ENCODE measurements around the gene PTGDR2. TPM values are rescaled to one million over a fixed set of nuclear protein-coding genes. Genes with fewer than 3 reads are reported as not detected.

Gene PTGDR2
- total and polyA plus RNA-seq, 2 experiments from 2014 or later, result 0.06 TPM; not detected in 1

DNA sequence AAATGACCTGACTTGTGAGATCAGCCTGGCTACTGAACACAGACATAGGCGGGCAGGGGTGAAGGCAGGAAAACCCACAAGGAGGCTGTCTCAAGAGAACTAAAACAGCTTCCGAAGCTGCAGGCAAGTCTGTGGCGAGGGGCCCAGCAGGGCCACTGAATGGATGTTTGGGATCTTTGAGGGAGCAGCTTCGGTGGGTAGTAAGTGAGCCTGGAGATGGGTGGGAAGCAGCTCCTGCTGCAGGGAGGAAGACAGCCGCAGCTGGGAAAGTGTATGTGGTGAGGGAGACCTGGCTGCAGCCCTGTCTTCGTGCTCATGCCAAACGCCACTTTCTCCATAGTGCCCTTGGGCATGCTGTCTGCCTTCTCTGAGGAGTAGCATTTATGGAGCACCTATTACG, 10.4 kb downstream of the PTGDR2 start:
- in situ Hi-C loops (cut with MboI), result no loop called here
- Histone ChIP-seq H2AFZ (no peak overlapping the region), H3K36me3 (ENCODE audit: low read depth) (no peaks in the 10 kb centered on the region), H3K27ac (no peak overlapping the region), H4K20me1 (ENCODE audit: insufficient read depth) (no peaks in the 10 kb centered on the region), H3K9me2 (ENCODE audit: insufficient read depth) (no peaks in the 10 kb centered on the region), H3K4me1 (ENCODE audit: insufficient read depth) (peaks cover 33% of the 10 kb centered on the region), H3K9me3 (ENCODE audit: low read depth) (no peaks in the 10 kb centered on the region), H3K4me3 (no peak overlapping the region), H3K9ac (0 out of 2 replicates have a peak overlapping the region, but pooled peaks have one; percentile 88), H3K4me2 (ENCODE audit: unreplicated experiment) (no peak overlapping the region), H3F3A (ENCODE audit: insufficient read depth) (peaks cover 6% of the 10 kb centered on the region; the same call in 1 of the 2 replicates), H3K79me2 (ENCODE audit: insufficient read depth) (peaks cover 53% of the 10 kb centered on the region), H3K27me3 (replicated peaks; ENCODE audit: insufficient read depth) (no peaks in the 10 kb centered on the region)
- no peak for TF ChIP-seq EZH2 (IDR thresholded peaks at IDR 0.05; ENCODE audit: insufficient read depth, poor library complexity, severe bottlenecking)
- DNase-seq, result no peak
- 82 to 83% methylated on average over 8 of the region's 8 CpGs for WGBS, 2 experiments (ENCODE audit: low coverage in 1 of 2, low lambda C conversion rate in 2 of 2, missing lambda C conversion rate in 2 of 2)

DNA sequence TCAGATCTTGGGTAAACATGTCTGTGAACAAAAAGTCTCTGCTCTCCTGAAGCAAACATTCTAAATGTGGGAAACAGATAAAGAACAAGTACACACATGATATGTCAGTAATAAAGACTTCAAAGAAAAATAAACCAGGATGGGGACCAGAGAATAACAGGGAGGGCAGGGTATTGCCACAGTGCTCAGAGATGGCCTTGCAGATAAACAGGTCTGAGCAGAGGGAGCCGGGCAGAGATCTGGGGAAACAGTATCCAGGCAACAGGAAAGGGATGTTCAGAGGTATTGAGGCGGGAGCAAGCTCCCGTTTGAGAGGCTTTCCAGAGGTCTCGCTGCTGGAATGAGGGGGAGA, 10.9 kb downstream of the PTGDR2 start:
- Histone ChIP-seq H3K27ac (no peak overlapping the region), H3K4me2 (ENCODE audit: unreplicated experiment) (peak overlapping the region; percentile 61), H3K9ac (0 out of 2 replicates have a peak overlapping the region, but pooled peaks have one; percentile 88), H3F3A (ENCODE audit: insufficient read depth) (peaks cover 6% of the 10 kb centered on the region; the same call in 1 of the 2 replicates), H3K9me2 (ENCODE audit: insufficient read depth) (no peaks in the 10 kb centered on the region), H4K20me1 (ENCODE audit: insufficient read depth) (no peaks in the 10 kb centered on the region), H3K36me3 (ENCODE audit: low read depth) (no peaks in the 10 kb centered on the region), H3K9me3 (ENCODE audit: low read depth) (no peaks in the 10 kb centered on the region), H3K79me2 (ENCODE audit: insufficient read depth) (peaks cover 53% of the 10 kb centered on the region), H3K27me3 (replicated peaks; ENCODE audit: insufficient read depth) (no peaks in the 10 kb centered on the region), H3K4me1 (ENCODE audit: insufficient read depth) (peaks cover 35% of the 10 kb centered on the region), H2AFZ (no peak overlapping the region), H3K4me3 (peak overlapping the region; percentile 87; the same call in 1 of the 2 replicates)
- no peak for DNase-seq
- in situ Hi-C loops (cut with MboI), result no loop called here
- WGBS, 2 experiments (ENCODE audit: low coverage in 1 of 2, low lambda C conversion rate in 2 of 2, missing lambda C conversion rate in 2 of 2), result 31 to 40% methylated on average over 4 of the region's 4 CpGs
- TF ChIP-seq EZH2 (IDR thresholded peaks at IDR 0.05; ENCODE audit: insufficient read depth, poor library complexity, severe bottlenecking), result no peak
- TF ChIP-seq EZH2phosphoT487 (IDR thresholded peaks at IDR 0.05; ENCODE audit: insufficient read depth, low read depth), result no peak

DNA sequence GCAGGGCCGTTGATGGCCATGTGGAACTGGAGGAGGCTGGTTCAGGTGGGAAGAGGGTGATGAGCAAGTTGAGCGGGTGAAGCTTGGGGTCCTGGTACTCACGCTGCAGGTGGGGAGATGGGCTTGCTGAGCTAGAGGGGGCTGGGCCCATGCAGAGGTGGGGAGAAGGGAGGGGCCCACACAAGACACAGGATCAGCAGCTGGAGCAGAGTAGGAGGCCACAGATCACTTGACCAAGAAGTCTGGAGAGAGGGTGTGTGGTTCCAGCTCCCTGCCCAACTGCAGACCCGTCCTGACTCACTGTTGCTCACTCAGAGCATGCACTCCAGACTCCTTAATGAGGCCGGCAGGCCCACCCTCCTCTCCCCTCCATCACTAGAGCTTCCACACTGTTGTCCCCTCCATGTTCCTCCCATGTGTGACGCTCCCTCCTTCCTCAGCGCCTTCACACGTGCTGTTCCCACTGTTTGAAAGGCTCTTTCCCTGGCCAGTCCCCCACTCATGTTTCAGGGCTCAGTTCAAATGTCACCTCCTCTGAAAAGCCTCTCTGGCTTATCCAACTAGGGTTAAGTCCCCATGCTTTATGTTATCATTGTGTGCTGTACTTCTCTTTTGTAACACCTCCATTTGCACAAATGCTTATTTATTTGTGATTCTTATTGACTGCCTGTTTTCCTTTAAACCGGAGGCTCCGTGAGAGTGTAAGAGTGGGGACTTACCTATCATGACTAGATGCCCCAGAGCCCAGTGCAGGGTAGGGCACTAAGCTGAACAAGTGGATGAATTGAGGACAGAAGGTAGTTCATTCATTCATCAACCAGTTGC, 11.5 kb downstream of the PTGDR2 start:
- Histone ChIP-seq H3K9ac (peak overlapping the region; percentile 88), H3K27me3 (replicated peaks; ENCODE audit: insufficient read depth) (no peaks in the 10 kb centered on the region), H4K20me1 (ENCODE audit: insufficient read depth) (no peaks in the 10 kb centered on the region), H3K9me3 (ENCODE audit: low read depth) (no peaks in the 10 kb centered on the region), H2AFZ (no peak overlapping the region), H3K9me2 (ENCODE audit: insufficient read depth) (no peaks in the 10 kb centered on the region), H3K36me3 (ENCODE audit: low read depth) (no peaks in the 10 kb centered on the region), H3K4me2 (ENCODE audit: unreplicated experiment) (peak overlapping the region; percentile 100), H3K27ac (no peak overlapping the region), H3F3A (ENCODE audit: insufficient read depth) (peaks cover 6% of the 10 kb centered on the region; the same call in 1 of the 2 replicates), H3K4me1 (ENCODE audit: insufficient read depth) (peaks cover 35% of the 10 kb centered on the region), H3K79me2 (ENCODE audit: insufficient read depth) (peaks cover 53% of the 10 kb centered on the region), H3K4me3 (peak overlapping the region; percentile 87)
- TF ChIP-seq EZH2 (IDR thresholded peaks at IDR 0.05; ENCODE audit: insufficient read depth, poor library complexity, severe bottlenecking), result no peak
- TF ChIP-seq EZH2phosphoT487 (IDR thresholded peaks at IDR 0.05; ENCODE audit: insufficient read depth, low read depth), result no peak
- 56 to 60% methylated on average over 10 of the region's 10 CpGs for whole genome bisulfite sequencing, 2 experiments (ENCODE audit: low coverage in 1 of 2, low lambda C conversion rate in 2 of 2, missing lambda C conversion rate in 2 of 2)
- DNase-seq, result peak; percentile 70
- in situ Hi-C loops (cut with MboI), result no loop called here

DNA sequence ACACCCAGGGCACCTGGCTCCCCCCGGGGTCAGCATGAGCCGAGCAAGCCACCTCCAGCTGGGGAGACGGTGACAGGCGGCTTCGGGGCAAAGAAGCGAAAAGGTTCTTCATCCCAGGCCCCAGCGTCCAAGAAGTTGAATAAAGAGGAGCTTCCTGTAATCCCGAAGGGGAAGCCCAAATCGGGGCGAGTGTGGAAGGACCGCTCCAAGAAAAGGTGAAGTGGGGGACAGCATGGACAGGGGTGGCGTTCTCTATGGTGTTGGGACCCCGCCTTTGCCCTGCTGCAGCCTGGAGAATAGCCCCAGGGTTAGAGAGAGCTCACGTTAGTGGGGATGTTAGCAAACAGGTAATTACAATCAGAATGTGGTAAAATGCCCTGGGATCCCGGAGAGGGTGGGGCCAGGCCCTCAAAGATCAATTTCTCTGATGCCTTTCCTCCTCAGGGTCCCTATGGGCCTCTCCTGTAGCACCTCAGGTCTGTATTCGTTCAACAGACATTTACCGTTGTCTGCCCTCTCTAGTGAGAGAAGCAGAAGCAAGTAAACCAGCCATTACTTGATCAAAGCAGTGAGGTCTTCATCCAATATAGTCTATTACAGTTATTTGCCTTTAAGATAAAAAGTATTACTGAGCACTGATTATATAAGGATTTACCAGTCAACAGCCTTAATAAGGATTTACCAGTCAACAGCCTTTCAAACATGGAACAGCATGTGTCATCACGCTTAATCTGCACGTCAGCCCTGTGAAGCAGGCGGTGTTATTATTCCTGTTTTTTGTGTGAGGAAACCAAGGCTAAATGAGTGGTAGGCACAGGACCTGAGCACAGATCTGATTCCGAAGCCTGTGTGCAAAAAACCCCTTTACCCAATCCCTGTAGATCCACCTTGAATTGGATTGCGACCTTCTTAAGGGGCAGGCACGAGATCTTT, 12.8 kb downstream of the PTGDR2 start:
- Histone ChIP-seq H3K27ac (0 out of 2 replicates have a peak overlapping the region, but pooled peaks have one; percentile 19), H3K79me2 (ENCODE audit: insufficient read depth) (peaks cover 53% of the 10 kb centered on the region), H3K9me3 (ENCODE audit: low read depth) (no peaks in the 10 kb centered on the region), H4K20me1 (ENCODE audit: insufficient read depth) (no peaks in the 10 kb centered on the region), H2AFZ (peak overlapping the region; percentile 88), H3K9me2 (ENCODE audit: insufficient read depth) (no peaks in the 10 kb centered on the region), H3K27me3 (replicated peaks; ENCODE audit: insufficient read depth) (no peaks in the 10 kb centered on the region), H3K36me3 (ENCODE audit: low read depth) (no peaks in the 10 kb centered on the region), H3K4me1 (ENCODE audit: insufficient read depth) (peaks cover 35% of the 10 kb centered on the region), H3K4me3 (peak overlapping the region; percentile 87), H3K4me2 (ENCODE audit: unreplicated experiment) (peak overlapping the region; percentile 100), H3F3A (ENCODE audit: insufficient read depth) (peaks cover 6% of the 10 kb centered on the region; the same call in 1 of the 2 replicates), H3K9ac (peak overlapping the region; percentile 88)
- 6 to 7% methylated on average over 23 of the region's 23 CpGs for WGBS, 2 experiments (ENCODE audit: low coverage in 1 of 2, low lambda C conversion rate in 2 of 2, missing lambda C conversion rate in 2 of 2)
- TF ChIP-seq EZH2 (IDR thresholded peaks at IDR 0.05; ENCODE audit: insufficient read depth, poor library complexity, severe bottlenecking) (no peak), EZH2phosphoT487 (IDR thresholded peaks at IDR 0.05; ENCODE audit: insufficient read depth, low read depth) (no peak)
- in situ Hi-C loops (cut with MboI), result no loop called here
- DNase-seq, result peak; percentile 60

Data from GM23248 (cell line).